MM.1S (cell line): ENCODE data around the gene EFCAB5.

Experiments used
- DNase-seq: peaks from one replicate; pipeline ENCODE4 v3.0.0-alpha.2; 2015
- H2AFZ ChIP-seq: fragments of 300-600 bp; sonication (generic); 2 replicates; pipeline ENCODE4 v1.6.0; 2016; ENCODE audit warnings: antibody characterized with exemption, low read length
- H3F3A ChIP-seq: fragments of 300-600 bp; sonication (generic); 2 replicates; pipeline ENCODE4 v1.6.1; 2016; ENCODE audit warnings: mild to moderate bottlenecking, antibody characterized with exemption, low read length, moderate library complexity, mixed read lengths; ENCODE audit not compliant: insufficient read depth
- H3K27ac ChIP-seq: fragments of 300-600 bp; sonication (generic); 2 replicates; pipeline ENCODE4 v1.5.1; 2016; ENCODE audit warnings: mild to moderate bottlenecking, low read length
- H3K27me3 ChIP-seq: fragments of 300-600 bp; sonication (generic); replicated peaks from 2 replicates; pipeline ENCODE4 v1.6.0; 2016; ENCODE audit warnings: low read length; ENCODE audit not compliant: insufficient read depth
- H3K36me3 ChIP-seq: fragments of 300-600 bp; sonication (generic); replicated peaks from 2 replicates; pipeline ENCODE4 v1.6.1; 2016; ENCODE audit warnings: mild to moderate bottlenecking, low read length, mixed read lengths; ENCODE audit not compliant: insufficient read depth
- H3K4me1 ChIP-seq: fragments of 300-600 bp; sonication (generic); 2 replicates; pipeline ENCODE4 v1.6.1; 2016; ENCODE audit warnings: low read length, mixed read lengths
- H3K4me2 ChIP-seq: fragments of 300-600 bp; sonication (generic); 2 replicates; pipeline ENCODE4 v1.6.0; 2016; ENCODE audit warnings: low read depth, low read length
- H3K4me3 ChIP-seq: fragments of 300-600 bp; sonication (generic); 2 replicates; pipeline ENCODE4 v1.5.1; 2016; ENCODE audit warnings: low read length, mixed read lengths
- H3K79me2 ChIP-seq: fragments of 300-600 bp; sonication (generic); 2 replicates; pipeline ENCODE4 v1.6.1; 2016; ENCODE audit warnings: mixed run types, low read length, mixed read lengths
- H3K9ac ChIP-seq: fragments of 300-600 bp; sonication (generic); 2 replicates; pipeline ENCODE4 v1.6.1; 2016; ENCODE audit warnings: low read length, mixed read lengths
- H3K9me2 ChIP-seq: fragments of 300-600 bp; sonication (generic); replicated peaks from 2 replicates; pipeline ENCODE4 v1.6.1; 2016; ENCODE audit warnings: mild to moderate bottlenecking, low read length, mixed read lengths; ENCODE audit not compliant: insufficient read depth
- H3K9me3 ChIP-seq: fragments of 300-600 bp; sonication (generic); replicated peaks from 2 replicates; pipeline ENCODE4 v1.6.1; 2016; ENCODE audit warnings: mild to moderate bottlenecking, low read length, mixed read lengths; ENCODE audit not compliant: insufficient read depth
- H4K20me1 ChIP-seq: fragments of 300-600 bp; sonication (generic); 2 replicates; pipeline ENCODE4 v1.6.1; 2016; ENCODE audit warnings: mild to moderate bottlenecking, low read length, moderate library complexity, mixed read lengths; ENCODE audit not compliant: insufficient read depth
- CTCF ChIP-seq: fragments of 300-600 bp; sonication (generic); IDR thresholded peaks from 2 replicates; pipeline ENCODE4 v1.5.1; 2016; ENCODE audit warnings: antibody characterized with exemption, low read length, mixed read lengths
- EZH2 ChIP-seq: fragments of 300-600 bp; sonication (generic); optimal IDR thresholded peaks from 2 replicates; pipeline ENCODE3; 2017; ENCODE audit warnings: low read depth, mild to moderate bottlenecking, antibody characterized with exemption, low read length, mixed read lengths
- EZH2phosphoT487 ChIP-seq: fragments of 300-600 bp; sonication (generic); IDR thresholded peaks from 2 replicates; pipeline ENCODE4 v1.6.1; 2018; ENCODE audit warnings: antibody characterized with exemption, low read length

Gene EFCAB5

GRCh38 chr17:29929006-29929532 is 12.4 kb upstream of the EFCAB5 start:
- Histone ChIP-seq H4K20me1 (no peaks in the 10 kb centered on the region), H3K4me1 (peaks cover 21% of the 10 kb centered on the region), H3K36me3 (no peaks in the 10 kb centered on the region), H3K9ac (peak overlapping the region; percentile 77), H3K27me3 (no peaks in the 10 kb centered on the region), H2AFZ (peak overlapping the region; percentile 98), H3K4me2 (peak overlapping the region; percentile 98), H3F3A (peaks cover 16% of the 10 kb centered on the region; the same call in 1 of the 2 replicates), H3K9me2 (no peaks in the 10 kb centered on the region), H3K79me2 (peaks cover 57% of the 10 kb centered on the region), H3K9me3 (no peaks in the 10 kb centered on the region), H3K27ac (peak overlapping the region; percentile 70; the same call in 1 of the 2 replicates), H3K4me3 (peak overlapping the region; percentile 76)
- no peak for TF ChIP-seq EZH2
- TF ChIP-seq EZH2phosphoT487, result no peak
- TF ChIP-seq CTCF, result no peak
- peak; percentile 20 for DNase-seq

- Histone ChIP-seq H3K36me3 (no peaks in the 10 kb centered on the region), H3K9me2 (no peaks in the 10 kb centered on the region), H2AFZ (peak within 1 kb of the TSS; percentile 98), H3K79me2 (peaks cover 50% of the 10 kb centered on the region), H3K27me3 (no peaks in the 10 kb centered on the region), H3K4me3 (peak within 1 kb of the TSS; percentile 76), H3K4me2 (peak within 1 kb of the TSS; percentile 98), H3F3A (peaks cover 16% of the 10 kb centered on the region; the same call in 1 of the 2 replicates), H4K20me1 (no peaks in the 10 kb centered on the region), H3K4me1 (peaks cover 21% of the 10 kb centered on the region), H3K27ac (peak within 1 kb of the TSS; percentile 70), H3K9me3 (no peaks in the 10 kb centered on the region), H3K9ac (peak within 1 kb of the TSS; percentile 77)
- DNase-seq, result peak; percentile 94
- no peak for TF ChIP-seq EZH2
- no peak for TF ChIP-seq CTCF
- no peak for TF ChIP-seq EZH2phosphoT487
Measured at GRCh38 chr17:29929533-29930408, 11.7 kb upstream of the EFCAB5 start, which contains the start of gene SSH2. SSH2 (minus strand) TSS chr17:29930228; CDS start chr17:29930000, 228 bp downstream.

- H4K20me1 ChIP-seq, result no peaks in the 10 kb centered on the region
- H3K27me3 ChIP-seq, result no peaks in the 10 kb centered on the region
- H3F3A ChIP-seq, result peaks cover 16% of the 10 kb centered on the region; the same call in 1 of the 2 replicates
- peak overlapping the region; percentile 77; the same call in 1 of the 2 replicates for H3K9ac ChIP-seq
- no peak for TF ChIP-seq CTCF
- TF ChIP-seq EZH2phosphoT487, result no peak
- no peak for TF ChIP-seq EZH2
- no peaks in the 10 kb centered on the region for H3K9me2 ChIP-seq
- no peak for DNase-seq
- H3K79me2 ChIP-seq, result peaks cover 43% of the 10 kb centered on the region
- peak overlapping the region; percentile 98 for H2AFZ ChIP-seq
- peak overlapping the region; percentile 76 for H3K4me3 ChIP-seq
- H3K27ac ChIP-seq, result peak overlapping the region; percentile 70; the same call in 1 of the 2 replicates
- peak overlapping the region; percentile 98 for H3K4me2 ChIP-seq
- no peaks in the 10 kb centered on the region for H3K36me3 ChIP-seq
- peaks cover 21% of the 10 kb centered on the region for H3K4me1 ChIP-seq
- H3K9me3 ChIP-seq, result no peaks in the 10 kb centered on the region
Measured at GRCh38 chr17:29930409-29931010, 10.9 kb upstream of the EFCAB5 start.
